ENCODE measurements around the gene BBS9. TPM values are rescaled to one million over a fixed set of nuclear protein-coding genes. Genes with fewer than 3 reads are reported as not detected.

Gene BBS9
- total and polyA plus RNA-seq, 2 donors (not counting 3 experiments of a cell fraction or from before 2014, with no cell fraction given): 5.7 to 17.4 TPM

- dilution Hi-C loops (cut with MboI; ENCODE audit: extremely low pct_ligation_motif_present, low sequenced_read_pairs): no loop called here
- no peaks in the 10 kb centered on the region for H3K4me1 ChIP-seq (ENCODE audit: control insufficient read depth, extremely low read depth, insufficient read depth, low read length)
- BruUV-seq (replicated peaks): no TSS peak
- no peaks in the 10 kb centered on the region for H4K20me1 ChIP-seq (replicated peaks; ENCODE audit: control insufficient read depth, extremely low read depth, insufficient read depth, low read length)
- no peak overlapping the region for H3K4me2 ChIP-seq (ENCODE audit: insufficient read depth, low read length)
- no peaks in the 10 kb centered on the region for H3K36me3 ChIP-seq (ENCODE audit: control insufficient read depth in 2 of 2, extremely low read depth in 1 of 2, insufficient read depth in 2 of 2, low read length in 2 of 2)
- no peak for DNase-seq (ENCODE audit: low read depth, low spot score)
- no peaks in the 10 kb centered on the region for H3K9me1 ChIP-seq (replicated peaks; ENCODE audit: control insufficient read depth, extremely low read depth, insufficient read depth, low read length)
- TF ChIP-seq GATA2 (IDR thresholded peaks at IDR 0.05; ENCODE audit: insufficient read depth, insufficient read length, low read depth, low read length): no peak
- TF ChIP-seq CTCF (IDR thresholded peaks at IDR 0.05; ENCODE audit: extremely low read depth in 1 of 2, insufficient read depth in 1 of 2, low read depth in 1 of 2, low read length in 2 of 2): no peak
- no peak for TF ChIP-seq POLR2A (IDR thresholded peaks at IDR 0.05; ENCODE audit: low read depth, low read length)
- no peak for TF ChIP-seq POLR2AphosphoS5 (IDR thresholded peaks at IDR 0.05; ENCODE audit: insufficient read depth, low read depth, low read length)
- no peak for TF ChIP-seq EZH2 (IDR thresholded peaks at IDR 0.05; ENCODE audit: borderline replicate concordance, low read depth, low read length, severe bottlenecking)
- no peak for TF ChIP-seq FOS (IDR thresholded peaks at IDR 0.05; ENCODE audit: borderline replicate concordance, insufficient read depth, low read length)
- no peak for TF ChIP-seq MYC (IDR thresholded peaks at IDR 0.05; ENCODE audit: low read depth, low read length)
- no peak for TF ChIP-seq JUN (IDR thresholded peaks at IDR 0.05; ENCODE audit: borderline replicate concordance, insufficient read depth, insufficient read length, low read depth)
- no peaks in the 10 kb centered on the region for H3K27me3 ChIP-seq (ENCODE audit: control insufficient read depth in 2 of 2, insufficient read depth in 2 of 2, low read length in 2 of 2)
- no peak for FAIRE-seq
- H3K79me2 ChIP-seq (ENCODE audit: control insufficient read depth, insufficient read depth, low read length): no peaks in the 10 kb centered on the region
- POLR2A ChIA-PET: no interaction called here
- CTCF ChIA-PET: no interaction called here
- H3K27ac ChIP-seq (ENCODE audit: insufficient read depth, low read depth, low read length): no peak overlapping the region
- intact Hi-C loops (cut with micrococcal nuclease): no loop called here
- no peak overlapping the region for H3K4me3 ChIP-seq (replicated peaks in 1 of 3; ENCODE audit: insufficient read depth in 1 of 3, low read depth in 1 of 3, low read length in 3 of 3)
- no peaks in the 10 kb centered on the region for H3K9me3 ChIP-seq (replicated peaks; ENCODE audit: control insufficient read depth, insufficient read depth, low read length)
- no peak overlapping the region for H3K9ac ChIP-seq (replicated peaks; ENCODE audit: extremely low read depth, insufficient read depth, low read length)
- no peak overlapping the region for H2AFZ ChIP-seq (ENCODE audit: low read depth, low read length)
These were observed 266.0 kb downstream of the BBS9 start for GRCh38 chr7:33395340-33395739.

Data from endothelial cell of umbilical vein (primary cell).